ENCODE results near the gene ZNF587. TPM values are rescaled to one million over a fixed set of nuclear protein-coding genes. Genes with fewer than 3 reads are reported as not detected.
A peak's percentile ranks its signal among the peaks of the same experiment; 100 is the strongest.
"Not testable (repeated sequence)": the region's sequence is repeated elsewhere in the genome, so short reads cannot be mapped to it uniquely, and the experiment has no call there.

ZNF587 gene
- total RNA-seq, 3 donors from 2014 or later: 51.9 to 80.7 (median 61.0) TPM

DNA sequence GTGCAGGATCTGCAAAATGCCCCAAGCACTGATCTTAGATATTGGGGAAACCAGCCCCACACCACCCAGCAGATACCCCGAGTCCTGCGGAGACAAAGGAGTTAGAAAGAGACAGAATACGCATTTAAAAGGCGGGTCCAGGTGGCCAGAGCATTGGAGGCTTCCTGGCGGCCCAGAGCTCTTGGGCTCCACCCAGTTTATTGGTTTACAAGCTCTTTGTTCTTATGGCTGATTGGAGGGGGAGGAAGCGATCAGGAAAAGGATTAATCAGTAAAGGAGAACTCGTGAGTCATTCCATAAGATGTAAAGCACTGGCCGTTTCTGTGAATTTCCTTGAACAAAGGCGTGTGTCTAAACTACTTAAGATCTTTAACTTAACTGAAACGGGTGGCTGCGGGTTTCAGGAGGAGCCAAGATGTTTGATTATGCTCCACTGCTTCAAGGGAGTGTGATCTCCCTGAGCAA lies 926 bp downstream of the ZNF587 start:
- peak overlapping the region; percentile 72 for H3K4me3 ChIP-seq
- H3K36me3 ChIP-seq (ENCODE audit: low read depth): no peaks in the 10 kb centered on the region
- TF ChIP-seq, protein P1, sequence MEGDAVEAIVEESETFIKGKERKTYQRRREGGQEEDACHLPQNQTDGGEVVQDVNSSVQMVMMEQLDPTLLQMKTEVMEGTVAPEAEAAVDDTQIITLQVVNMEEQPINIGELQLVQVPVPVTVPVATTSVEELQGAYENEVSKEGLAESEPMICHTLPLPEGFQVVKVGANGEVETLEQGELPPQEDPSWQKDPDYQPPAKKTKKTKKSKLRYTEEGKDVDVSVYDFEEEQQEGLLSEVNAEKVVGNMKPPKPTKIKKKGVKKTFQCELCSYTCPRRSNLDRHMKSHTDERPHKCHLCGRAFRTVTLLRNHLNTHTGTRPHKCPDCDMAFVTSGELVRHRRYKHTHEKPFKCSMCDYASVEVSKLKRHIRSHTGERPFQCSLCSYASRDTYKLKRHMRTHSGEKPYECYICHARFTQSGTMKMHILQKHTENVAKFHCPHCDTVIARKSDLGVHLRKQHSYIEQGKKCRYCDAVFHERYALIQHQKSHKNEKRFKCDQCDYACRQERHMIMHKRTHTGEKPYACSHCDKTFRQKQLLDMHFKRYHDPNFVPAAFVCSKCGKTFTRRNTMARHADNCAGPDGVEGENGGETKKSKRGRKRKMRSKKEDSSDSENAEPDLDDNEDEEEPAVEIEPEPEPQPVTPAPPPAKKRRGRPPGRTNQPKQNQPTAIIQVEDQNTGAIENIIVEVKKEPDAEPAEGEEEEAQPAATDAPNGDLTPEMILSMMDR (IDR thresholded peaks at IDR 0.05): no peak
- H3K9me3 ChIP-seq: peaks cover under 1% of the 10 kb centered on the region
- peaks cover 17% of the 10 kb centered on the region for H3K4me1 ChIP-seq (ENCODE audit: low read depth)
- peak; percentile 85 for ATAC-seq
- DNase-seq: peak; percentile 64 to 82 (median 74)
- intact Hi-C loops (cut with DNase I, micrococcal nuclease): no loop called here

DNA sequence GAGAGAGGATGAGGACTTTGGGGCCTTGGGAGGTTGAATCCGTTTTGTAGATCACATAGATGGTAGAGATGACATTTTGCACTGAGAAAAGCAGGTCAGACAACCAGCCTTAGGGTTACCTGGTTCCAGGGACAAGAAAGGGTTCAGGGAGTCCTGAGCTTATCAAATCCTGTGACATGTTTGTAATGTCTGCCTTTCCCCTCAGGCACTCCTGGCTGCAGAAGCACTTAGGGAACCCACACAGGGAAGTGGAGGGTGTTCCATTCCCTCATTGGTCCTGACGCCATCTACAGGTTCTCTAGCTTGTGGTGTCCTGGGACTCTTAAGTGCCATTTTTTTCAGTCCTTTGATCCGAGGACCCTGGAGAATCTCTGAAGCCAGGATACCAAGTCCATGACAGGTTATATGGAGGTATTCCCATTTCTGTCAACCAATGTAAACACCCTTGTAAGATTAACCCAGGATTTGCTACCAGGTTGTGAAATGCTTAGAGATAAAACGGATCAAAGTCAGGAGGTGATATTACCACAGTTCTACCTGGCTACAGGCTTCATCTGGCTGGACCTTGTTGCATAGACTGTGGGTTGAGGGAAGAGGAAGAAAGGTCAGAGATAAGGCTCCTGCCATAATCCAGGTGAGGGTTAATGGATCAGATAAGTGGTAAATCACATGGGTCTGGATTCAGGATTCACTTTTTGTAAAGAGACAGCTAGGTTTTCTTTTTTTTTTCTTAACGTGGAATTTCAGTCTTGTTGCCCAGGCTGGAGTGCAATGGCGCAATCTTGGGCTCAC lies 2.3 kb downstream of the ZNF587 start:
- intact Hi-C loops (cut with DNase I, micrococcal nuclease); DNase-seq; H3K4me3 ChIP-seq: not testable (repeated sequence)

DNA sequence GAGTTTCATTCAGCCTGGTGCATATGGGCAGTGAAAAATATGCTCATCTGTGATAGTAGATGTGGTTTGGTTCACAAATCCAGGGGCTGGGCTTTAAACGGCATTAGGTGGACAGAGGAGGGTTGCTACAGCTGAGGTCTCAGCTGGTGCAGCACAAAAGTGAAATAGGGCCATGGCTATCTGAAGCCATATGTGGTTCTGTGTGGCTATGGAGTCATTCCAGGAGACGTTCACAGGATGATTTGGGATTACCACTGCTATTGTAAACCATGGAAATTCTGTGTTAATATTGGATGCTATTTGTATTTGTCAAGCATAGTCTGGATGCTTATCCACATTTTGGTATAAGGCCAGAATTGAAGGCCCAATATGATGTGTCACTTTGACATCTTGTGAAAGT lies 4.5 kb downstream of the ZNF587 start:
- H3K4me1 ChIP-seq (ENCODE audit: low read depth): peaks cover 17% of the 10 kb centered on the region
- H3K36me3 ChIP-seq (ENCODE audit: low read depth); intact Hi-C loops (cut with DNase I, micrococcal nuclease); H3K4me3 ChIP-seq; DNase-seq; ATAC-seq: not testable (repeated sequence)
- H3K9me3 ChIP-seq: peaks cover 11% of the 10 kb centered on the region

More for the DNA sequence above, 2.3 kb downstream of the ZNF587 start:
- not testable (repeated sequence) for ATAC-seq; H3K36me3 ChIP-seq (ENCODE audit: low read depth); H3K9me3 ChIP-seq
- peaks cover 17% of the 10 kb centered on the region for H3K4me1 ChIP-seq (ENCODE audit: low read depth)

DNA sequence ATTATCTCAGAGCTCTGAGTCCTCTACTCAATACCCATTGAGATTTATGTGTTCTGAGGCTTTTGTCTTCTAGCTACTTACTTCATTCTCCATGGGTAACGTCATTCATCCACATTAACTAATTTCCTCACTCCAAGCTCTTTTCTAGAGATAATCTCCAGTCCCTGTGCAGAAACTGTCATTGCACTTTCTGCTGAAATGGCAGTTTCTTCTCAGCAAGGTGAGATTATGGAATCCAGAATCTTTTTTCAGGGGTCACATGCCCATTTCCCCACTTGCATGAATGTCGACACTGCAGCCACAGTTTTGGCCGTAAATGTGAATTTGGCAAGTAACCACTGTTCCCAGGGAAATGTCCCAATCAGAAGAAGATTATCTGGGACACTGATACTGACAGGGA lies 12.7 kb downstream of the ZNF587 start:
- peaks cover 56% of the 10 kb centered on the region for H3K9me3 ChIP-seq
- ATAC-seq; intact Hi-C loops (cut with DNase I, micrococcal nuclease); H3K4me1 ChIP-seq (ENCODE audit: low read depth); DNase-seq; H3K4me3 ChIP-seq: not testable (repeated sequence)
- H3K36me3 ChIP-seq (ENCODE audit: low read depth): peaks cover 15% of the 10 kb centered on the region

DNA sequence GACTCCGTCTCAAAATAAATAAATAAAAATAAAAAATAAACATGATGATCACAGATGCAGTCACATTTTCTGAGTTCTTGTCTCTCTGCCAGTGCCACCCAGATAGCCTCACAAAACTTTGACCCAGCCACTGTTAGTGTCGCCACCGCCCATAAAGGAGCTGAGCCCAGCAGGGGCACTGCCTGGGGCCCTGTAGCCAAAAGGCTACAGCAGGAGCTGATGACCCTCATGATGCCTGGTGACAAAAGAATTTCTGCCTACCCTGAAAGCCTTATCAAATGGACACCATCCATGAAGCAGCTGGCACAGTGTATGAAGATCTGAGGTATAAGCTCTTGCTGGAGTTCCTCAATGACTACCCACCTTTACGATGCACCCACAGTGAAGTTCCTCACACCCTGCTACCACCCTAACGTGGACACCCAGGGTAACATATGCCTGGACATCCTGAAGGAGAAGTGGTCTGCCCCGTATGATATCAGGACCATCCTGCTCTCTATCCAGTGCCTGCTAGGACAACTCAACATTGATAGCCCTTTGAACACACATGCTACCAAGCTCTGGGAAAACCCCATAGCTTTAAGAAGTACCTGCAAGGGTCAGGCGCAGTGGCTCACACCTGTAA lies 18.3 kb downstream of the ZNF587 start:
- Histone ChIP-seq H3K4me1 (ENCODE audit: low read depth) (no peaks in the 10 kb centered on the region), H3K36me3 (ENCODE audit: low read depth) (peaks cover 10% of the 10 kb centered on the region), H3K4me3 (no peak overlapping the region), H3K9me3 (peaks cover 90% of the 10 kb centered on the region)
- ATAC-seq (no peak), DNase-seq (no peak)
- TF ChIP-seq, protein P1 (IDR thresholded peaks at IDR 0.05): no peak
- intact Hi-C loops (cut with DNase I, micrococcal nuclease): no loop called here

DNA sequence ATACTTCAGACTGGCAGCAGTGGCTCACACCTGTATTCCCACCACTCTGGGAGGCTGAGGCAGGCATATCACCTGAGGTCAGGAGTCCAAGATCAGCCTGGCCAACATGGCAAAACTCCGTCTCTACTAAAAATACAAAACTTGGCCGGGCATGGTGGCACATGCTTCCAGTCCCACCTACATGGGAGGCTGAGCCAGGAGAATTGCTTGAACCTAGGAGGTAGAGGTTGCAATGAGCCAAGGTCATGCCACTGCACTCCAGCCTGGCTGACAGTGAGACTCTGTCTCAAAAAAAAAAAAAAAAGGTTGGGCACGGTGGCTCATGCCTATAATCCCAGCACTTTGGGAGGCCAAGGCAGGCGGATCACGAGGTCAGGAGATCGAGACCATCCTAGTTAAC lies 20.0 kb downstream of the ZNF587 start:
- peaks cover 95% of the 10 kb centered on the region for H3K9me3 ChIP-seq
- ATAC-seq; intact Hi-C loops (cut with DNase I, micrococcal nuclease); H3K4me1 ChIP-seq (ENCODE audit: low read depth); H3K36me3 ChIP-seq (ENCODE audit: low read depth); H3K4me3 ChIP-seq; DNase-seq: not testable (repeated sequence)

DNA sequence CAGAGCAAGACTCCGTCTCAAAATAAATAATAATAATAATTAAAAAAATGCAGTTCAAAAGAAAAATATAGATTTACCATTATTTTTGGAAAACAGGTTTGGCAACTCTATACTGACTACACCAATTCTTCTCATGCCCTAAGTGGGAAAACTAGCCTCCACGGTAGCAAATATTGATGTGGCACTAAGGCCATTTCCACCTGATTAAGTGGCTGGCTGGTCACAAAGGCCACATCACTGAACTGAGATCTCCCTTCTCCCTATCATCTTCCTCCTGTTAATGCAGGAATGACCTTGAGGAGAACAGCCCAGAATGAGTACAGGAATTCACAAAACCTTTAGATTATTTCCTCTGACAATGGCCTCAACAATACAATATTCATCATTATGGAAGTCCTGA lies 20.6 kb downstream of the ZNF587 start:
- DNase-seq (no peak), ATAC-seq (no peak)
- no peaks in the 10 kb centered on the region for H3K4me1 ChIP-seq (ENCODE audit: low read depth)
- peaks cover 6% of the 10 kb centered on the region for H3K36me3 ChIP-seq (ENCODE audit: low read depth)
- peaks cover 94% of the 10 kb centered on the region for H3K9me3 ChIP-seq
- TF ChIP-seq, protein P1 (IDR thresholded peaks at IDR 0.05): no peak
- intact Hi-C loops (cut with DNase I, micrococcal nuclease): no loop called here
- H3K4me3 ChIP-seq: no peak overlapping the region

All from mucosa of descending colon (tissue), 3 donors.